CD4-positive, alpha-beta memory T cell (primary cell): ENCODE data around the gene MAGI2. TPM values are rescaled to one million over a fixed set of nuclear protein-coding genes. Genes with fewer than 3 reads are reported as not detected.

Experiments used
- CTCF ChIA-PET: fragments of 350-600 bp; sonication (Branson Sonifier 250); formaldehyde crosslinking; loops from one replicate; lab custom pipeline; 2021; ENCODE audit warnings: inconsistent platforms; ENCODE audit not compliant: partially characterized antibody; lab: Charles Lee
- POLR2A ChIA-PET: fragments of 350-600 bp; sonication (Branson Sonifier 250); formaldehyde crosslinking; loops from one replicate; lab custom pipeline; 2021; ENCODE audit not compliant: partially characterized antibody; lab: Charles Lee
- DNase-seq, 5 donors: peaks; one replicate each; pipeline versions ENCODE4 v3.0.0 to v3.0.0-alpha.2; 2020 to 2022; ENCODE audit warnings: mixed read lengths in 1 of 5
- H3K27ac ChIP-seq: one replicate; pipeline ENCODE4 v1.7.0; 2013; ENCODE audit warnings: low read depth, low read length
- H3K27me3 ChIP-seq: 2 replicates; pipeline ENCODE4 v1.7.0; 2013; ENCODE audit warnings: mild to moderate bottlenecking, low read length, moderate library complexity; ENCODE audit not compliant: insufficient read depth
- H3K36me3 ChIP-seq: 2 replicates; pipeline ENCODE4 v1.7.0; 2013; ENCODE audit warnings: mild to moderate bottlenecking, low read length, moderate library complexity; ENCODE audit not compliant: insufficient read depth
- H3K4me1 ChIP-seq: 2 replicates; pipeline ENCODE4 v1.7.0; 2013; ENCODE audit warnings: mild to moderate bottlenecking, low read length, moderate library complexity; ENCODE audit not compliant: insufficient read depth
- H3K4me3 ChIP-seq, 2 donors: one replicate each; pipeline ENCODE4 v1.7.0; 2013; ENCODE audit warnings: low read length in 2 of 2, mild to moderate bottlenecking in 1 of 2
- H3K9me3 ChIP-seq, 2 donors: one replicate each; pipeline ENCODE4 v1.7.0; 2013; ENCODE audit warnings: low read length in 2 of 2, control low read depth in 1 of 2; ENCODE audit not compliant: control insufficient read depth in 1 of 2
- H3K27ac Mint-ChIP-seq, 7 donors: one replicate each; pipeline ENCODE4 v1.8.0; 2020 to 2021; ENCODE audit warnings: mixed read lengths in 7 of 7, mild to moderate bottlenecking in 6 of 7, inconsistent platforms in 3 of 7, moderate library complexity in 3 of 7
- H3K27me3 Mint-ChIP-seq, 2 donors: one replicate each; pipeline ENCODE4 v1.8.0; 2020 to 2021; ENCODE audit warnings: mixed read lengths in 2 of 2
- H3K36me3 Mint-ChIP-seq, 2 donors: one replicate each; pipeline ENCODE4 v1.8.0; 2020 to 2021; ENCODE audit warnings: mixed read lengths in 2 of 2, inconsistent platforms in 1 of 2, mild to moderate bottlenecking in 1 of 2
- H3K4me1 Mint-ChIP-seq, 4 donors: one replicate each; pipeline ENCODE4 v1.8.0; 2020 to 2021; ENCODE audit warnings: mixed read lengths in 4 of 4, mild to moderate bottlenecking in 1 of 4
- H3K4me3 Mint-ChIP-seq, 8 donors: one replicate each; pipeline ENCODE4 v1.8.0; 2020 to 2021; ENCODE audit warnings: mixed read lengths in 8 of 8, mild to moderate bottlenecking in 7 of 8, moderate library complexity in 6 of 8, inconsistent platforms in 3 of 8
- H3K9me3 Mint-ChIP-seq, 8 donors: one replicate each; pipeline ENCODE4 v1.8.0; 2020 to 2021; ENCODE audit warnings: mixed read lengths in 8 of 8, mild to moderate bottlenecking in 5 of 8, inconsistent platforms in 3 of 8, moderate library complexity in 1 of 8
- intact Hi-C: fragments of 100-400 bp; cut with micrococcal nuclease; formaldehyde crosslinking; loops from one replicate; pipeline ENCODE4 v1.15.1; 2023
- polyA plus RNA-seq, 2 donors: library from polyadenylated mRNA; unstranded; fragments of 300-500 nt; fragmentation: Illumina TruSeq; gene quantifications; one replicate each; pipeline ENCODE4 v1.2.3, GENCODE V29; 2021
- total RNA-seq, 2 experiments: library from RNA; stranded (reverse); gene quantifications; one replicate each; pipeline ENCODE4 v1.2.3, GENCODE V29; 2021

The MAGI2 gene
- total and polyA plus RNA-seq, 4 experiments from 2014 or later: 0.23 to 0.25 TPM; not detected in 2

GRCh38 chr7:79307376-79307775 lies 146.1 kb downstream of the MAGI2 start:
- Histone ChIP-seq H3K27me3 (no peaks in the 10 kb centered on the region), H3K4me3 (no peak overlapping the region), H3K9me3 (no peaks in the 10 kb centered on the region), H3K36me3 (no peaks in the 10 kb centered on the region), H3K4me1 (no peaks in the 10 kb centered on the region), H3K27ac (no peak overlapping the region)
- H3K27ac Mint-ChIP-seq: no peak overlapping the region
- no peak overlapping the region for H3K4me3 Mint-ChIP-seq
- no peaks in the 10 kb centered on the region for H3K36me3 Mint-ChIP-seq
- no peaks in the 10 kb centered on the region for H3K4me1 Mint-ChIP-seq
- intact Hi-C loops: no loop called here
- ChIA-PET POLR2A (no interaction called here), CTCF (no interaction called here)
- H3K9me3 Mint-ChIP-seq: peaks cover 0 to 4% (median under 1%) of the 10 kb centered on the region in 8 donors
- DNase-seq: no peak
- H3K27me3 Mint-ChIP-seq: no peaks in the 10 kb centered on the region

- CTCF ChIA-PET: no interaction called here
Measured at GRCh38 chr7:79304711-79305110, 148.8 kb downstream of the MAGI2 start.

GRCh38 chr7:79302293-79302692 lies 151.2 kb downstream of the MAGI2 start:
- DNase-seq: no peak
- H3K27ac Mint-ChIP-seq: no peak overlapping the region
- no peak overlapping the region for H3K4me3 Mint-ChIP-seq
- no peaks in the 10 kb centered on the region for H3K36me3 Mint-ChIP-seq
- Histone ChIP-seq H3K27me3 (no peaks in the 10 kb centered on the region), H3K27ac (no peak overlapping the region), H3K4me3 (no peak overlapping the region), H3K4me1 (no peaks in the 10 kb centered on the region), H3K9me3 (no peaks in the 10 kb centered on the region), H3K36me3 (no peaks in the 10 kb centered on the region)
- CTCF ChIA-PET: no interaction called here
- peaks cover 1 to 19% (median 6%) of the 10 kb centered on the region in 8 donors for H3K9me3 Mint-ChIP-seq
- intact Hi-C loops: no loop called here
- no peaks in the 10 kb centered on the region for H3K27me3 Mint-ChIP-seq
- POLR2A ChIA-PET: no interaction called here
- no peaks in the 10 kb centered on the region for H3K4me1 Mint-ChIP-seq

More at GRCh38 chr7:79304711-79305110, 148.8 kb downstream of the MAGI2 start:
- H3K27me3 Mint-ChIP-seq: no peaks in the 10 kb centered on the region
- H3K27ac Mint-ChIP-seq: no peak overlapping the region
- no peak overlapping the region for H3K27ac ChIP-seq
- no peaks in the 10 kb centered on the region for H3K27me3 ChIP-seq
- intact Hi-C loops: no loop called here
- POLR2A ChIA-PET: no interaction called here
- peaks cover 1 to 9% (median 5%) of the 10 kb centered on the region in 8 donors for H3K9me3 Mint-ChIP-seq
- no peak overlapping the region for H3K4me3 Mint-ChIP-seq
- H3K4me3 ChIP-seq: no peak overlapping the region
- H3K4me1 ChIP-seq: no peaks in the 10 kb centered on the region
- no peak for DNase-seq
- no peaks in the 10 kb centered on the region for H3K36me3 Mint-ChIP-seq
- no peaks in the 10 kb centered on the region for H3K4me1 Mint-ChIP-seq
- no peaks in the 10 kb centered on the region for H3K36me3 ChIP-seq
- no peaks in the 10 kb centered on the region for H3K9me3 ChIP-seq

- H3K27me3 ChIP-seq: no peaks in the 10 kb centered on the region
- intact Hi-C loops: no loop called here
- Mint-ChIP-seq H3K4me1 (no peaks in the 10 kb centered on the region), H3K36me3 (no peaks in the 10 kb centered on the region), H3K27me3 (no peaks in the 10 kb centered on the region), H3K4me3 (no peak overlapping the region), H3K27ac (no peak overlapping the region), H3K9me3 (peaks cover 1 to 19% (median 6%) of the 10 kb centered on the region in 8 donors)
- ChIA-PET POLR2A (no interaction called here), CTCF (no interaction called here)
- DNase-seq: no peak
- H3K9me3 ChIP-seq: no peaks in the 10 kb centered on the region
- H3K4me1 ChIP-seq: no peaks in the 10 kb centered on the region
- H3K27ac ChIP-seq: no peak overlapping the region
- H3K4me3 ChIP-seq: no peak overlapping the region
- H3K36me3 ChIP-seq: no peaks in the 10 kb centered on the region
Measured at GRCh38 chr7:79301419-79301818, 152.0 kb downstream of the MAGI2 start.

GRCh38 chr7:79300573-79300972 lies 152.9 kb downstream of the MAGI2 start:
- ChIA-PET CTCF (no interaction called here), POLR2A (no interaction called here)
- H3K36me3 Mint-ChIP-seq: no peaks in the 10 kb centered on the region

GRCh38 chr7:79298145-79298760 lies 155.2 kb downstream of the MAGI2 start:
- CTCF ChIA-PET: no interaction called here
- Histone ChIP-seq H3K4me3 (no peak overlapping the region), H3K4me1 (no peaks in the 10 kb centered on the region), H3K36me3 (no peaks in the 10 kb centered on the region), H3K9me3 (no peaks in the 10 kb centered on the region), H3K27me3 (no peaks in the 10 kb centered on the region), H3K27ac (no peak overlapping the region)
- Mint-ChIP-seq H3K4me3 (no peak overlapping the region), H3K36me3 (no peaks in the 10 kb centered on the region), H3K27me3 (no peaks in the 10 kb centered on the region), H3K4me1 (no peaks in the 10 kb centered on the region), H3K27ac (no peak overlapping the region), H3K9me3 (peaks cover 0 to 19% (median 7%) of the 10 kb centered on the region in 8 donors)
- DNase-seq: no peak
- intact Hi-C loops: no loop called here
- POLR2A ChIA-PET: no interaction called here

More at GRCh38 chr7:79300573-79300972, 152.9 kb downstream of the MAGI2 start:
- Histone ChIP-seq H3K4me3 (no peak overlapping the region), H3K9me3 (no peaks in the 10 kb centered on the region), H3K27ac (no peak overlapping the region), H3K27me3 (no peaks in the 10 kb centered on the region), H3K4me1 (no peaks in the 10 kb centered on the region), H3K36me3 (no peaks in the 10 kb centered on the region)
- no peaks in the 10 kb centered on the region for H3K27me3 Mint-ChIP-seq
- H3K4me3 Mint-ChIP-seq: no peak overlapping the region
- no peaks in the 10 kb centered on the region for H3K4me1 Mint-ChIP-seq
- H3K27ac Mint-ChIP-seq: no peak overlapping the region
- peaks cover 1 to 19% (median 7%) of the 10 kb centered on the region in 8 donors for H3K9me3 Mint-ChIP-seq
- no peak for DNase-seq
- intact Hi-C loops: no loop called here

- Histone ChIP-seq H3K27ac (no peak overlapping the region), H3K27me3 (no peaks in the 10 kb centered on the region), H3K9me3 (no peaks in the 10 kb centered on the region), H3K4me1 (no peaks in the 10 kb centered on the region), H3K36me3 (no peaks in the 10 kb centered on the region), H3K4me3 (no peak overlapping the region)
- Mint-ChIP-seq H3K4me3 (no peak overlapping the region), H3K27me3 (no peaks in the 10 kb centered on the region), H3K36me3 (no peaks in the 10 kb centered on the region), H3K27ac (no peak overlapping the region), H3K4me1 (no peaks in the 10 kb centered on the region), H3K9me3 (peaks cover 0 to 19% (median 10%) of the 10 kb centered on the region in 8 donors)
- POLR2A ChIA-PET: no interaction called here
- CTCF ChIA-PET: no interaction called here
- intact Hi-C loops: no loop called here
- DNase-seq: no peak
Measured at GRCh38 chr7:79296553-79297320, 156.7 kb downstream of the MAGI2 start.
